ENCODE results near the gene DMD.
"Not testable (repeated sequence)": the region's sequence is repeated elsewhere in the genome, so short reads cannot be mapped to it uniquely, and the experiment has no call there.

DMD gene

GRCh38 chrX:33149085-33149484, 62.3 kb downstream of the DMD start:
- no peak for DNase-seq

GRCh38 chrX:33142331-33142730, 69.0 kb downstream of the DMD start:
- DNase-seq: no peak

GRCh38 chrX:33138677-33139249, 72.6 kb downstream of the DMD start:
- no peak for DNase-seq

GRCh38 chrX:33134164-33134563, 77.2 kb downstream of the DMD start:
- no peak for DNase-seq

- DNase-seq: no peak
Measured at GRCh38 chrX:33133320-33133719, 78.0 kb downstream of the DMD start.

- no peak for DNase-seq
Measured at GRCh38 chrX:33132569-33132968, 78.8 kb downstream of the DMD start.

- no peak for DNase-seq
Measured at GRCh38 chrX:33129607-33130006, 81.7 kb downstream of the DMD start.

GRCh38 chrX:33128048-33128805, 83.1 kb downstream of the DMD start:
- DNase-seq: peak; percentile 2

GRCh38 chrX:33126469-33126868, 84.9 kb downstream of the DMD start:
- DNase-seq: peak; percentile 10

- DNase-seq: no peak
Measured at GRCh38 chrX:33109858-33110257, 101.5 kb downstream of the DMD start.

- no peak for DNase-seq
Measured at GRCh38 chrX:33106737-33107136, 104.6 kb downstream of the DMD start.

- no peak for DNase-seq
Measured at GRCh38 chrX:33095079-33095478, 116.3 kb downstream of the DMD start.

GRCh38 chrX:33087411-33087810, 123.9 kb downstream of the DMD start:
- no peak for DNase-seq

GRCh38 chrX:33086886-33087285, 124.5 kb downstream of the DMD start:
- no peak for DNase-seq

- DNase-seq: no peak
Measured at GRCh38 chrX:33082371-33082770, 129.0 kb downstream of the DMD start.

GRCh38 chrX:33078273-33078672, 133.1 kb downstream of the DMD start:
- no peak for DNase-seq

GRCh38 chrX:33073660-33074059, 137.7 kb downstream of the DMD start:
- DNase-seq: not testable (repeated sequence)

- DNase-seq: no peak
Measured at GRCh38 chrX:33065415-33065814, 145.9 kb downstream of the DMD start.

GRCh38 chrX:33062041-33062440, 149.3 kb downstream of the DMD start:
- no peak for DNase-seq

GRCh38 chrX:33053001-33053400, 158.3 kb downstream of the DMD start:
- peak; percentile 71 for DNase-seq

GRCh38 chrX:33045882-33046281, 165.5 kb downstream of the DMD start:
- DNase-seq: no peak

GRCh38 chrX:33045245-33045644, 166.1 kb downstream of the DMD start:
- DNase-seq: no peak

- DNase-seq: no peak
Measured at GRCh38 chrX:33041141-33041540, 170.2 kb downstream of the DMD start.

GRCh38 chrX:33032700-33033099, 178.6 kb downstream of the DMD start:
- DNase-seq: no peak

GRCh38 chrX:33014949-33015348, 196.4 kb downstream of the DMD start:
- no peak for DNase-seq
